Mesendoderm (in vitro differentiated cells): Measurements from ENCODE around the gene KRT81.

Experiments used
- DNase-seq: peaks from one replicate; pipeline ENCODE4 v3.0.0; 2013
- H2AK5ac ChIP-seq: 2 replicates; pipeline ENCODE4 v1.6.1; 2013; ENCODE audit warnings: low read length, inconsistent platforms
- H2BK120ac ChIP-seq: 2 replicates; pipeline ENCODE4 v1.6.1; 2013; ENCODE audit warnings: low read depth, mild to moderate bottlenecking, low read length, moderate library complexity, mixed read lengths
- H2BK15ac ChIP-seq: replicated peaks from 2 replicates; pipeline ENCODE4 v1.6.1; 2013; ENCODE audit warnings: low read depth, mild to moderate bottlenecking, moderate library complexity
- H2BK5ac ChIP-seq: 2 replicates; pipeline ENCODE4 v1.6.1; 2013; ENCODE audit warnings: low read length, inconsistent platforms
- H3K18ac ChIP-seq: 2 replicates; pipeline ENCODE4 v1.6.1; 2013; ENCODE audit warnings: mild to moderate bottlenecking, low read length, mixed read lengths
- H3K23ac ChIP-seq: one replicate; pipeline ENCODE4 v1.6.1; 2013; ENCODE audit warnings: low read length
- H3K27ac ChIP-seq: 2 replicates; pipeline ENCODE4 v1.5.1; 2013; ENCODE audit warnings: low read depth, mild to moderate bottlenecking, inconsistent platforms, low read length, moderate library complexity
- H3K27me3 ChIP-seq: 2 replicates; pipeline ENCODE4 v1.6.1; 2013; ENCODE audit warnings: low read length, control low read depth, mild to moderate bottlenecking, inconsistent platforms; ENCODE audit not compliant: insufficient read depth, poor library complexity
- H3K36me3 ChIP-seq: 2 replicates; pipeline ENCODE4 v1.6.1; 2013; ENCODE audit warnings: low read length, inconsistent platforms; ENCODE audit not compliant: control insufficient read depth, insufficient read depth
- H3K4ac ChIP-seq: one replicate; pipeline ENCODE4 v1.6.1; 2013; ENCODE audit warnings: low read depth, mild to moderate bottlenecking, low read length, moderate library complexity
- H3K4me1 ChIP-seq: 2 replicates; pipeline ENCODE4 v1.6.1; 2013; ENCODE audit warnings: low read depth, low read length, inconsistent platforms; ENCODE audit not compliant: control insufficient read depth
- H3K4me2 ChIP-seq: 2 replicates; pipeline ENCODE4 v1.6.1; 2013; ENCODE audit warnings: low read length
- H3K4me3 ChIP-seq: 2 replicates; pipeline ENCODE4 v1.5.1; 2013; ENCODE audit warnings: mild to moderate bottlenecking, low read length
- H3K56ac ChIP-seq: one replicate; pipeline ENCODE4 v1.6.1; 2013; ENCODE audit warnings: low read length
- H3K79me1 ChIP-seq: 2 replicates; pipeline ENCODE4 v1.6.1; 2013; ENCODE audit warnings: low read length, inconsistent platforms
- H3K79me2 ChIP-seq: 2 replicates; pipeline ENCODE4 v1.6.1; 2013; ENCODE audit warnings: mild to moderate bottlenecking, low read length; ENCODE audit not compliant: control insufficient read depth, insufficient read depth
- H3K9ac ChIP-seq: 2 replicates; pipeline ENCODE4 v1.6.1; 2013; ENCODE audit warnings: low read length, inconsistent platforms
- H4K5ac ChIP-seq: one replicate; pipeline ENCODE4 v1.6.1; 2013; ENCODE audit warnings: low read length
- H4K8ac ChIP-seq: one replicate; pipeline ENCODE4 v1.6.1; 2013; ENCODE audit warnings: low read depth, mild to moderate bottlenecking, control low read depth, low read length, moderate library complexity
- WGBS: extraction: QIAGEN DNeasy Blood & Tissue Kit; methylation state at CpG from one replicate; pipeline ENCODE4 v1.1.7; 2013; ENCODE audit warnings: low lambda C conversion rate, missing lambda C conversion rate; ENCODE audit not compliant: insufficient coverage; ENCODE audit errors: extremely low coverage; 5-methylcytosine and 5-hydroxymethylcytosine counted together

Gene KRT81

DNA sequence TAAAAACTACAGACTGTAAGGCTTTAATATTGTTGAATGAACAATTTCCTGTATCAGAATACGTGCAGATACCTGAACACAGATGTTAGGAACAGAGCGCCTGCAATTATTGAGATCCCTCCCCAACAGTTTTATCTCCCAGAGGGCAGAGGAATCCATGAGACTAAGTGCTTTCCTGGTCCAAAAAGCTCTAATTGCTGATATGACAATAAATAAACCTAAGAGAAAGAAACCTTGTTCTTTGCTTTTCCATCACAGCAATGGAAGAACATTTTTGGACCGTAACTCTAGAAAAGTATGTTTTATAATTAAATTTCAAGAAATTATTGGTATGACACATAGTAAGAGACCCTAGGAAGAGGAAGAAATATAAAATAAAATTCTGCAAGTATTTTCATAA, 42.9 kb upstream of the KRT81 start:
- Histone ChIP-seq H3K9ac (no peak overlapping the region), H2AK5ac (no peak overlapping the region), H3K27ac (no peak overlapping the region), H3K4me3 (no peak overlapping the region), H3K79me1 (no peaks in the 10 kb centered on the region), H2BK15ac (no peak overlapping the region), H4K8ac (no peak overlapping the region), H4K5ac (no peak overlapping the region), H2BK120ac (no peak overlapping the region), H3K56ac (no peak overlapping the region), H3K4ac (no peak overlapping the region), H2BK5ac (no peak overlapping the region), H3K18ac (no peak overlapping the region), H3K4me1 (peaks cover 3% of the 10 kb centered on the region), H3K27me3 (no peaks in the 10 kb centered on the region), H3K36me3 (no peaks in the 10 kb centered on the region), H3K4me2 (no peak overlapping the region), H3K79me2 (no peaks in the 10 kb centered on the region), H3K23ac (no peak overlapping the region)
- no CpG with 5 or more reads among the region's 3 CpGs for WGBS
- DNase-seq, result no peak

- H2AK5ac ChIP-seq, result no peak overlapping the region
- no peak overlapping the region for H3K9ac ChIP-seq
- no peak overlapping the region for H3K56ac ChIP-seq
- H2BK15ac ChIP-seq, result no peak overlapping the region
- no peaks in the 10 kb centered on the region for H3K36me3 ChIP-seq
- peaks cover 3% of the 10 kb centered on the region for H3K4me1 ChIP-seq
- no peak overlapping the region for H3K23ac ChIP-seq
- no peak overlapping the region for H3K4me2 ChIP-seq
- no peaks in the 10 kb centered on the region for H3K79me1 ChIP-seq
- H3K79me2 ChIP-seq, result no peaks in the 10 kb centered on the region
- H2BK5ac ChIP-seq, result no peak overlapping the region
- no peak overlapping the region for H3K27ac ChIP-seq
- WGBS, result no CpG with 5 or more reads among the region's 3 CpGs
- no peak overlapping the region for H3K4ac ChIP-seq
- peak; percentile 28 for DNase-seq
- H3K18ac ChIP-seq, result no peak overlapping the region
- H3K4me3 ChIP-seq, result no peak overlapping the region
- H4K8ac ChIP-seq, result no peak overlapping the region
- no peak overlapping the region for H2BK120ac ChIP-seq
- H3K27me3 ChIP-seq, result no peaks in the 10 kb centered on the region
- no peak overlapping the region for H4K5ac ChIP-seq
Measured at GRCh38 chr12:52333321-52333720, 42.0 kb upstream of the KRT81 start.

GRCh38 chr12:52332381-52332780, 41.0 kb upstream of the KRT81 start:
- no peak overlapping the region for H2BK5ac ChIP-seq
- H2BK120ac ChIP-seq, result no peak overlapping the region
- no peak overlapping the region for H3K23ac ChIP-seq
- H3K27me3 ChIP-seq, result no peaks in the 10 kb centered on the region
- H4K5ac ChIP-seq, result no peak overlapping the region
- no peak overlapping the region for H3K9ac ChIP-seq
- no peaks in the 10 kb centered on the region for H3K36me3 ChIP-seq
- H3K18ac ChIP-seq, result no peak overlapping the region
- H3K4me3 ChIP-seq, result no peak overlapping the region
- H3K4me2 ChIP-seq, result no peak overlapping the region
- peaks cover 3% of the 10 kb centered on the region for H3K4me1 ChIP-seq
- no peak overlapping the region for H3K4ac ChIP-seq
- H3K56ac ChIP-seq, result no peak overlapping the region
- no CpG with 5 or more reads among the region's 1 CpG for WGBS
- no peak for DNase-seq
- no peaks in the 10 kb centered on the region for H3K79me1 ChIP-seq
- no peak overlapping the region for H2AK5ac ChIP-seq
- no peak overlapping the region for H2BK15ac ChIP-seq
- H4K8ac ChIP-seq, result no peak overlapping the region
- H3K79me2 ChIP-seq, result no peaks in the 10 kb centered on the region
- H3K27ac ChIP-seq, result no peak overlapping the region

GRCh38 chr12:52331833-52332232, 40.5 kb upstream of the KRT81 start:
- WGBS, result no CpG with 5 or more reads among the region's 3 CpGs
- no peaks in the 10 kb centered on the region for H3K79me2 ChIP-seq
- no peak overlapping the region for H3K18ac ChIP-seq
- H3K36me3 ChIP-seq, result no peaks in the 10 kb centered on the region
- no peak overlapping the region for H4K5ac ChIP-seq
- H3K27me3 ChIP-seq, result no peaks in the 10 kb centered on the region
- H4K8ac ChIP-seq, result no peak overlapping the region
- H3K56ac ChIP-seq, result no peak overlapping the region
- no peak overlapping the region for H2AK5ac ChIP-seq
- no peaks in the 10 kb centered on the region for H3K79me1 ChIP-seq
- H2BK120ac ChIP-seq, result no peak overlapping the region
- H2BK5ac ChIP-seq, result no peak overlapping the region
- no peak overlapping the region for H3K4ac ChIP-seq
- no peak overlapping the region for H3K9ac ChIP-seq
- H3K27ac ChIP-seq, result no peak overlapping the region
- H3K4me2 ChIP-seq, result no peak overlapping the region
- H3K4me1 ChIP-seq, result peaks cover 3% of the 10 kb centered on the region
- no peak overlapping the region for H3K23ac ChIP-seq
- H2BK15ac ChIP-seq, result no peak overlapping the region
- H3K4me3 ChIP-seq, result no peak overlapping the region
- no peak for DNase-seq

DNA sequence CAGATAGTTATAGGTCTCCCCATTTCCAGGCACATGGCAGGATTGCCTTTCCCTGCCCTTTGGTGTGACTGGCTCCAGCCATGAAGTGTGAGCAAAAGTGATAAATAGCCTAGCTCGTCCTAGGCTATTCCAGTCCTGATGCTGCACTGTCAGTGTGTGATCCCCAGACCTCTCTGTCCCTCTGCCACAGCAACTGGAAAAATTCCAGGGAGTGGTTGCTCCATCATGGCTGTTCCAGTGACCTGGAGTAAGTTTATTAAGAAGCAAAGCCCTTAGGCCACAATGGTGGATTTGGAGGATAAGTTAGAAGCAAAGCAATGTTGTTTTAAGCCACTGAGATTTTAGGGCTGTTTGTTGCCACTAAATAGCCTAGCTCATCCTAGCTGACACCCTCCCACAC, 39.7 kb upstream of the KRT81 start:
- H3K9ac ChIP-seq, result no peak overlapping the region
- H3K56ac ChIP-seq, result no peak overlapping the region
- no peak overlapping the region for H2AK5ac ChIP-seq
- H4K8ac ChIP-seq, result no peak overlapping the region
- H3K36me3 ChIP-seq, result no peaks in the 10 kb centered on the region
- no CpG with 5 or more reads among the region's 1 CpG for WGBS
- no peak overlapping the region for H2BK120ac ChIP-seq
- H3K79me1 ChIP-seq, result no peaks in the 10 kb centered on the region
- no peak overlapping the region for H3K23ac ChIP-seq
- DNase-seq, result no peak
- H3K4me1 ChIP-seq, result peaks cover 3% of the 10 kb centered on the region
- H3K4me2 ChIP-seq, result no peak overlapping the region
- no peak overlapping the region for H3K4me3 ChIP-seq
- H2BK5ac ChIP-seq, result no peak overlapping the region
- H3K27ac ChIP-seq, result no peak overlapping the region
- H3K4ac ChIP-seq, result no peak overlapping the region
- no peak overlapping the region for H4K5ac ChIP-seq
- H3K27me3 ChIP-seq, result no peaks in the 10 kb centered on the region
- no peaks in the 10 kb centered on the region for H3K79me2 ChIP-seq
- no peak overlapping the region for H2BK15ac ChIP-seq
- H3K18ac ChIP-seq, result no peak overlapping the region

DNA sequence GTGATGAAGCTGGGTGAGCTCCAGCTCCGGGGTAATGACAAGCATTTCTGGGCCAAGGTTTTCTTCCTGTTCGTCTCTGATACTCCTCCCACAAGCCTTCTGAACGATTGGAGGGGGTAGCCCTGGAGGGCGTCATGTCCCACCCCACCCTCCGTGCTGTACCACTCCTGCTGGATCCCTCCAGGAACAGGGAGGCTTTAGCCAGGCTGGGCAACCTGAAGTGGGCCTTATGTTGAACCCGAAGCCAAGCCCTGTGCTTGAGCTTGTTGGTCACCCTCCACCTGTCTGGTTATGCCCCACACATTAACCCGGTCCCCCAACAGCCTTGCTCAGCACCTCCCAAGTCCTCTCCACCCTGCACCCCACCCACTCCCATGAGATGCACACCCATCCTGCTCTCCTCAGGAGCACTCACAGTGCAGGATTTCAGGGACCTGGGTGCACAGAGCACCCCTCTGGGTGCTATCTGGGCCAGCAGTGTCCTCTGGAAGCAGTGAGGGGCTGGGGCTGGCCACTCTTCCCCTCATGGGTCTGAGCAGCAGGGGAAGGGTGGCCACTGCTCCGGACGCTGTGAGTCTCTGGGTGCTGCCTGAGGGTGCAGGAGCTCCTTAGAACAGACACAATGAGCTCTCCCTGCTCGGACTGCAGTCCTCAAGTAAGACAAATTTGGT, 36.6 kb upstream of the KRT81 start:
- no peak overlapping the region for H2BK120ac ChIP-seq
- DNase-seq, result no peak
- no peak overlapping the region for H3K4ac ChIP-seq
- no peak overlapping the region for H3K4me3 ChIP-seq
- H3K56ac ChIP-seq, result no peak overlapping the region
- no peak overlapping the region for H3K4me2 ChIP-seq
- H3K18ac ChIP-seq, result no peak overlapping the region
- no peaks in the 10 kb centered on the region for H3K79me2 ChIP-seq
- H2BK5ac ChIP-seq, result no peak overlapping the region
- WGBS, result no CpG with 5 or more reads among the region's 10 CpGs
- H3K23ac ChIP-seq, result no peak overlapping the region
- H3K27ac ChIP-seq, result no peak overlapping the region
- H3K36me3 ChIP-seq, result no peaks in the 10 kb centered on the region
- H3K27me3 ChIP-seq, result no peaks in the 10 kb centered on the region
- no peak overlapping the region for H4K8ac ChIP-seq
- no peak overlapping the region for H4K5ac ChIP-seq
- H2AK5ac ChIP-seq, result no peak overlapping the region
- no peak overlapping the region for H2BK15ac ChIP-seq
- H3K9ac ChIP-seq, result no peak overlapping the region
- no peaks in the 10 kb centered on the region for H3K4me1 ChIP-seq
- no peaks in the 10 kb centered on the region for H3K79me1 ChIP-seq
